Stimulated activated effector memory CD8-positive, alpha-beta T cell treated with anti-CD3 and anti-CD28 coated beads, Interleukin-12 subunit alpha, Interleukin-12 subunit beta, amount 100 ng/mL, for 72 hours (primary cell): ENCODE data around the gene PTPRN2.

Experiments used
- ATAC-seq: fragments of 150-1000 bp; cut with Tn5 transposase; 2 replicates; pipeline ENCODE4 v1.10.0; 2021
- DNase-seq, 2 donors: peaks; one replicate each; pipeline ENCODE4 v3.0.0; 2021 to 2022; ENCODE audit warnings: low spot score in 2 of 2
- H3K27ac Mint-ChIP-seq: one replicate; pipeline ENCODE4 v1.8.0; 2022; ENCODE audit warnings: mild to moderate bottlenecking, mixed read lengths
- H3K36me3 Mint-ChIP-seq: one replicate; pipeline ENCODE4 v1.8.0; 2022; ENCODE audit warnings: mild to moderate bottlenecking, mixed read lengths
- H3K4me1 Mint-ChIP-seq: one replicate; pipeline ENCODE4 v1.8.0; 2022; ENCODE audit warnings: mixed read lengths
- H3K4me3 Mint-ChIP-seq: one replicate; pipeline ENCODE4 v1.8.0; 2022; ENCODE audit warnings: mild to moderate bottlenecking, mixed read lengths
- H3K9me3 Mint-ChIP-seq: one replicate; pipeline ENCODE4 v1.8.0; 2022; ENCODE audit warnings: mixed read lengths

PTPRN2 gene

DNA sequence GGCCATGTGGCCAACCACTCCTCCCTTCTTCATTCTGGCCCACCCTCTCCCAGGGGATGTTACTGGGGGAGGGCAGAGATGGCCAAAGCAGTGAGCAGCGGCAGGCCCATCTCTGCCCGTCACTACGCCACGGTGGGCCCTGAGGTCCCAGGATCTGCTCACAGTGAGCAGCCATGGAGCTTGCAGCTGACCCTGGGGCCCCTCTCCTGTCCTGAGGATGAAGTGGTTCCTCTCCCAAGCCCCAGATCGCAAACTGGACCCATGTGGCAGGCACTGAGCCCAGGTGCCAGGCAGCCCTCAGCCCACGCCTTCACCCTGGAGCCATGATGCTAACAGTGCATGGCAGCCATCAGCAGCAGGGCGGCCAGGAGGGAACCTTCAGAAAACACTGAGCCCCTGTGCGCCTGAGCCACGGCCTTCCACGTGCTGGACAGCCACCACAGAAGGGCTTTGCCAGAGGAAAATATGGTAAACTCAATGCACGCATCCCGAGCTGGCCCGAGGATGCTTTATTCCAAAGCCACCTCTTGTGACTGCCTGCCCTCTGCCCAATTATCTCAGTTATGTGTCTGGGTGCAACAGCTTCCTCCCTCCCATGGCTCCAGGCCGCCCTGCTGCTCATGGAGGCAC is 485.7 kb downstream of the PTPRN2 start:
- DNase-seq = no peak
- ATAC-seq = no peak
- no peaks in the 10 kb centered on the region for H3K9me3 Mint-ChIP-seq
- no peaks in the 10 kb centered on the region for H3K4me1 Mint-ChIP-seq
- no peak overlapping the region for H3K27ac Mint-ChIP-seq
- no peaks in the 10 kb centered on the region for H3K36me3 Mint-ChIP-seq
- no peak overlapping the region for H3K4me3 Mint-ChIP-seq

GRCh38 chr7:158098125-158099030 is 489.2 kb downstream of the PTPRN2 start:
- H3K36me3 Mint-ChIP-seq = no peaks in the 10 kb centered on the region
- peaks cover 2% of the 10 kb centered on the region for H3K9me3 Mint-ChIP-seq
- ATAC-seq (no peak), DNase-seq (no peak)
- H3K4me1 Mint-ChIP-seq = no peaks in the 10 kb centered on the region
- no peak overlapping the region for H3K4me3 Mint-ChIP-seq
- no peak overlapping the region for H3K27ac Mint-ChIP-seq

- Mint-ChIP-seq H3K4me3 (no peak overlapping the region), H3K9me3 (peaks cover 4% of the 10 kb centered on the region)
- no peak for ATAC-seq
Measured at GRCh38 chr7:158097453-158098124, 490.0 kb downstream of the PTPRN2 start.

DNA sequence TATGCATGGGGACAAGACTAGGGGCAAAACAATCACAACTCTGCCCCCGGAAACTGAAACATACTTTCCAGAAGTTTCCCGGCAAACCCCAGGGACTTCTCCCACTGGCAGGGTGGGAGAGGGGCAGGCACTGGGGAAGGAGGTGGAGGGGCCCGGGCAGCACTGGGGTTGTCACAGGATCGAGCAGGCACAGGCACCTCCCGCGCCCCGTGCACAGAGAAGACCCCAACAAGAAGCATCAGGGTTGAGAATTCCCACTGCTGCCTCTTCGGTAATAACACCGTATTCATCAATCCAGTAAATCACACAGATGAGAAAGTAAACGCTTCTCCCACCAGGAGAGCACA is 490.5 kb downstream of the PTPRN2 start:
- no peaks in the 10 kb centered on the region for H3K4me1 Mint-ChIP-seq
- H3K4me3 Mint-ChIP-seq = no peak overlapping the region
- H3K36me3 Mint-ChIP-seq = no peaks in the 10 kb centered on the region

More at GRCh38 chr7:158097453-158098124, 490.0 kb downstream of the PTPRN2 start:
- no peak for DNase-seq
- H3K36me3 Mint-ChIP-seq = no peaks in the 10 kb centered on the region
- H3K27ac Mint-ChIP-seq = no peak overlapping the region
- H3K4me1 Mint-ChIP-seq = no peaks in the 10 kb centered on the region

DNA sequence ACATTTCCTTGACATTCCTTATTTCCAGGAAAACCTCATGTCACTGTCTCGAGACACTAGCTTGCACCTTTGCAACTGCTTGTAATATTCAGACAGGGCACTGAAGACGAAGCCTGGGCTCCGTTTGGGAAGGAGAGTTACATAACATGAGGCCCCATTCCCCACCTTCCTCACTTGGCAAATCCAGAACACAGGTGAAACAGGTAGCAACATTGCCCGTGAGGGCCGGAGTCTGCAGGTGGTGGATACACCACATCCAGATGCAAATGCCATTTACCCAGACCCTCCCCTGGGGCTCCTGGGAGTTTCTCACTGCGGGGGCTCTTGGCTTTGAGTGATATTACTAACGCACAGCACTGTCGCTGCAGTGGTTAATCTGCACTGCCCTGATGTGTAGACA is 491.0 kb downstream of the PTPRN2 start:
- Mint-ChIP-seq H3K36me3 (no peaks in the 10 kb centered on the region), H3K4me3 (no peak overlapping the region), H3K9me3 (peaks cover 4% of the 10 kb centered on the region), H3K27ac (no peak overlapping the region), H3K4me1 (no peaks in the 10 kb centered on the region)
- no peak for DNase-seq
- ATAC-seq = no peak

More for the DNA sequence above, 490.5 kb downstream of the PTPRN2 start:
- DNase-seq = no peak
- peaks cover 4% of the 10 kb centered on the region for H3K9me3 Mint-ChIP-seq
- ATAC-seq = no peak
- no peak overlapping the region for H3K27ac Mint-ChIP-seq

DNA sequence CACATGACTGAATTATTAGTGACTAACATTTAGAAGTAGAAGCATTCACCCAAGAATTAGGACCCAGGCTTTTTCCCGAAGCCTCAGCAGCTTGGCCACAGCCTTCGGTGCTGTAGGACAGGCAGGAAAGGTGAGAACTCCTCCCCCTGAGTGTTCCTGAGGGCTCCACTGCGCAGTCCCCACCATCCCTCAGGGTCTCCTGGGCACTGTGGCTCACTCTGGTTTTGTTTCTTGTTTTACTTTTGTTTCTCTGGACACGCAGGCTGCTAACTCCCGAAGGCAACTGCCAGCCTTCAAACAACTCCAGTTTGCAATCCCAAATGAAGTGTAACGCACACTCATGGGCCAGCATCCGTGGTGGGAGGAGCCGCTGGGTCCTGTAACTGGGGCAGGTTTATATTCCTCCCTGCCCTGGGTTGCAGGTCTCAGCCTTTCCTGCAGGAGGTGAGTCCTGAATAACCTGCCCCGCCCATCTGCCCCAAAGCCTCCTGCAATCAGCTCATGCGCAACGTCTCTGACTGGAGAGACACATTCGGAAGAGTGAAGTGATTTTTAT is 492.9 kb downstream of the PTPRN2 start:
- no peak for DNase-seq
- Mint-ChIP-seq H3K4me3 (no peak overlapping the region), H3K27ac (no peak overlapping the region), H3K36me3 (no peaks in the 10 kb centered on the region), H3K4me1 (no peaks in the 10 kb centered on the region), H3K9me3 (peaks cover 8% of the 10 kb centered on the region)
- ATAC-seq = no peak

GRCh38 chr7:158094046-158094445 is 493.6 kb downstream of the PTPRN2 start:
- no peak for ATAC-seq
- DNase-seq = no peak
- H3K9me3 Mint-ChIP-seq = peaks cover 11% of the 10 kb centered on the region
- no peaks in the 10 kb centered on the region for H3K36me3 Mint-ChIP-seq
- H3K4me1 Mint-ChIP-seq = no peaks in the 10 kb centered on the region
- no peak overlapping the region for H3K27ac Mint-ChIP-seq
- H3K4me3 Mint-ChIP-seq = no peak overlapping the region

GRCh38 chr7:158093156-158093796 is 494.3 kb downstream of the PTPRN2 start:
- no peak overlapping the region for H3K4me3 Mint-ChIP-seq
- no peak for ATAC-seq
- H3K36me3 Mint-ChIP-seq = no peaks in the 10 kb centered on the region
- no peak overlapping the region for H3K27ac Mint-ChIP-seq
- peaks cover 11% of the 10 kb centered on the region for H3K9me3 Mint-ChIP-seq
- no peak for DNase-seq
- no peaks in the 10 kb centered on the region for H3K4me1 Mint-ChIP-seq

DNA sequence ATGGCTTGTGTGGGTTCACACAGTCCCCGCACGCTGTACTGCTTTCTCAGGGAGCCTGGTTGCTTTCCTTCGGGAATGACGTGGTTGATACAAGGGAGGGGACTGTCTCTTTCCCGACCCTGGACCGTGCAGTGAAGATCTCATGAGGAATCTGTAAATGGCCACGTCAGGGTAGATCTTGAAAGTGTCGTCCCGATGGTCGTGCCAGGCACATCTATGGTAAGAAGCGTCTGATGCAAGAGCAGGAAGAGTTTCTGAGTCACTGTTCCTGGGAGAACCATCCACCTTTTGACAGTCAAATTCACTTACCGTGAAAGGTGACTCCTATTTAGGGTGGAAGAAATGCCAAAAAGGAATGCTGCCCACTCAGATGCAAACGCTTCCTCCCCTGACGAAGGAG is 500.4 kb downstream of the PTPRN2 start:
- H3K9me3 Mint-ChIP-seq = peaks cover 15% of the 10 kb centered on the region
- H3K36me3 Mint-ChIP-seq = no peaks in the 10 kb centered on the region
- H3K4me1 Mint-ChIP-seq = no peaks in the 10 kb centered on the region
- H3K27ac Mint-ChIP-seq = no peak overlapping the region
- DNase-seq (no peak), ATAC-seq (no peak)
- H3K4me3 Mint-ChIP-seq = no peak overlapping the region

- DNase-seq (no peak), ATAC-seq (no peak)
- Mint-ChIP-seq H3K9me3 (peaks cover 15% of the 10 kb centered on the region), H3K4me1 (no peaks in the 10 kb centered on the region), H3K4me3 (no peak overlapping the region), H3K36me3 (no peaks in the 10 kb centered on the region), H3K27ac (no peak overlapping the region)
Measured at GRCh38 chr7:158085741-158086695, 501.6 kb downstream of the PTPRN2 start.

DNA sequence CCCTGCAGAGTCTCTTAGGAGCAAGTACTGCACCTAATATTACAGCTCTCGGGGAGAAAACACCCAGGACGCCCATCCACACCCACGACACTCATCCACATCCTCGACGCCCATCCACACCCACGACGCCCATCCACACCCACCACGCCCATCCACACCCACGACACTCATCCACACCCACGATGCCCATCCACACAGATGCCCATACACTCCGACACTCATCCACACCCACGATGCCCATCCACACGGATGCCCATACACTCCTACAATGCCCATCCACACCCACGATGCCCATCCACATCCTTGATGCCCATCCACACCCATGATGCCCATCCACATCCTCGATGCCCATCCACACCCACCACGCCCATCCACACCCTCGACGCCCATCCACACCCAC is 503.1 kb downstream of the PTPRN2 start:
- H3K9me3 Mint-ChIP-seq = peaks cover 9% of the 10 kb centered on the region
- no peak for DNase-seq
- H3K4me3 Mint-ChIP-seq = no peak overlapping the region
- no peaks in the 10 kb centered on the region for H3K4me1 Mint-ChIP-seq
- H3K36me3 Mint-ChIP-seq = no peaks in the 10 kb centered on the region
- H3K27ac Mint-ChIP-seq = no peak overlapping the region
- ATAC-seq = no peak

DNA sequence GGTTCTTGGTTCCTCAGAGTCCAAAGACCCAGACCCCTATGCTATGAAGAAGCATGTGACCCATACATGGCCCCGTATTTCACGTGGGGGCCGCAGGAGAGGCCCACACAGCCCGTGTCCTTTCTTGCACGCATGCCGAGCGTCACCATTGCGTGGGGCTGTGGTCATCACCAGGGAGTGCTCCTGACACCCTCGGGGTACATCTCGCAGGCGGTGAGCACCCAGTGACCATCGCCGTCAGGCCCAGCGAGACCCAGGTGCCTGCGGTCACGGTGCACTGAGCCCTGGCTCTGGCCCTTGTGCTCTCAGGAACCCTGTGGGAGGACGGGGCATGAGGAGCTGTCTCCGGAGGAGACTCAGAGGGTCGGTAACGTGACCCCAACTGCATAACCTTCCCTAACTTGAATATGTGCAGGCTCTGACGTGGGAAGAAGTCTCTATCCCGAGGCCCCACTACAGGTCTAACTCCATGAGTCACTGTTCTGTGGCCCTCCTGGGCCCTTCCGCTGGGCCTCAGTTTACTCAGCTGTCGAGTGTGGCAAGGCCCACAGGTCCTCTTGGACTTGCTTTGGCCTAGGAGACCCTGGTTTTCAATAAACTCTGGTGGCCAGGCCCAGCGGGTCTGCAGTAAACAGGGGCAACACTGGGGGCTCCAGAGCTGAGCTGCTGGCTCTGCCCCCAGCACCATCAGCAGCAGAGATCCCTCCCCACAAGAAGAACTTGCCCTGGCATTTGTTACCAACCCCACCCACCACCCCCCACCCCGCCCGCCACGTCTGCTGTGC is 503.9 kb downstream of the PTPRN2 start:
- H3K36me3 Mint-ChIP-seq = no peaks in the 10 kb centered on the region

DNA sequence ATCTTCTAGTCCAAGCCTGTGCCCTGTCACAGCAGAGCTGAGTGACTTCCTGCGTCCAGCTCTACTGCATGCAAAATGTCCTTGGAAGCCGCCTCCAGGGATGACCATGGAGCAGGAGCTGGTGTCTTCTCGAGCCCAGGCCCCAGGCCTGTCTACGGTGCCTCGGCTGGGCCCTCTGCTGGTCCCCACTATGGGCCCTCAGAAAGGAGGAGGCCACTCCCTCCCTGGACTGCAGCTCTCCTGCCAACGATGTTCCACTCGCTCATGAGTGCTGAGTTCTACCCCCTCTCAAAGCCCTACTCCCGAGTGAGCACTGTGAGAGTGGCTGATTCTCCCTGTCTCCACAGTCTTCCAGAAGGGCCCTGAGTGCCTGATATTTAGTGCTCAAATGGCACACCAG is 504.9 kb downstream of the PTPRN2 start:
- Mint-ChIP-seq H3K4me3 (no peak overlapping the region), H3K4me1 (no peaks in the 10 kb centered on the region)
- no peak for ATAC-seq

More for the DNA sequence above, 503.9 kb downstream of the PTPRN2 start:
- no peak for ATAC-seq
- H3K9me3 Mint-ChIP-seq = peaks cover 8% of the 10 kb centered on the region
- H3K4me3 Mint-ChIP-seq = no peak overlapping the region
- H3K4me1 Mint-ChIP-seq = no peaks in the 10 kb centered on the region
- no peak overlapping the region for H3K27ac Mint-ChIP-seq
- no peak for DNase-seq

More for the DNA sequence above, 504.9 kb downstream of the PTPRN2 start:
- Mint-ChIP-seq H3K36me3 (no peaks in the 10 kb centered on the region), H3K27ac (no peak overlapping the region), H3K9me3 (peaks cover 8% of the 10 kb centered on the region)
- no peak for DNase-seq
